MV-4-11 (cell line): Measurements from ENCODE around the gene CCDC33.

ENCODE experiments used
- DNase-seq: peaks from one replicate; lab custom pipeline; 2025; lab: John Stamatoyannopoulos, UW

Gene CCDC33

GRCh38 chr15:74208901-74209559 is 27.1 kb upstream of the CCDC33 start:
- DNase-seq: no peak

DNA sequence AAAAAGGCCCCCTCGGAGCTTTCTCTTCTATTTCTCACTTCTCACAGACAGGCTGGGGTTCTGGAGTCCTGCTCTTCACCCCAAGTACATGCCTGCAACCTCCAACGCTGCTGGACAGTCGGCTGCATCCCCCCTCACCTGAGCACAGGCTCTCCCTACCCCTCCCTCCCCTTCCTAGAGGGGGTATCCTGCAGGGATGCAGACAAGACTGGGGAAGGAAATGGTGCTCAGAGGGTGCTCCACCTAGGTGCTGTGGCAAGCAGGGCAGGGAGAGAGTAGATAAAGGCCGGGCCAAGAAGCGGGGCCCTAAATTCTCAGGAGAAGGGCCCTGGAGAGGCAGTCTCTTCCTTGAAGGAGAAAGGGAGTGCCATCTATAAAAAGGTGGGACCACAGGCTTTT is 26.6 kb upstream of the CCDC33 start:
- no peak for DNase-seq

GRCh38 chr15:74209997-74210671 is 26.0 kb upstream of the CCDC33 start:
- no peak for DNase-seq

GRCh38 chr15:74210729-74211128 is 25.4 kb upstream of the CCDC33 start:
- no peak for DNase-seq

DNA sequence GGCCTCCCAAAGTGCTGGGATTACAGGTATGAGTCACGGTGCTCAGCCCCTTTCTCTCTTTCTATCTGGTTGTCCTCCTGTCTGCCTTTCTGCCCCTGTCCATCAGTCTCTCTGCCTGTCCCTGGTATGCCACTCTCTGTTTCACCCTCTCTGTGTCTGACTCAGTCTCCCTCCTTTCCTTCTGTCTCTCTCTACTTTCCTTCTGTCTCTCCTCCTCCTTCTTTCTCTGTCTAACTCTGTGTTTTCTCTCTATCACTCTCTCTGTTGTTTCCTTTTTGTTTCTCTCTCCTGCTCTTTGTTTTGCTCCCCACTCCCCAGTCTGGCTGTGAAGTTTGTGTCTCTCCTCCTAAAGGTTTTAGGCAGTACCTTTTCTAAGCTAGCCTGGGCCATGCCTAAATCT is 24.5 kb upstream of the CCDC33 start:
- no peak for DNase-seq

DNA sequence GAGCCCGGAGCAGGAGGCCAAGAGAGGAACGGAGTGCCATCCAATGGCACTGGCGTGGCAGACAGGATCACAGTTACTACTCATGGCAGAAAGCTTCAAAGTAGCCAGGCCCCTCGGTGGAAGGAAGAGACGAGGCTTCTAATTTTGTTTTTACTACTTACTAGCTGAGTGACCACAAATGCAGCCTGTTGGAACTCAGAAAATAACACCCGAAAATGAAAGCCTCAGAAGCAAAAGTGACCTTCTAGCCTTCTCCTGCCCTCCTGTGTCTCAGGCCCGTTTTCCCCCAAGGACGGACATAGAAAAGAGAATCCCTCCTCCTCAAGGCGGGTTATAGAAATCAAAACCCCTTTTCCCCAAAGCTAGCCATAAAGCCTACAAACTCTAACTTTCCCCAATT is 23.6 kb upstream of the CCDC33 start:
- DNase-seq: no peak

DNA sequence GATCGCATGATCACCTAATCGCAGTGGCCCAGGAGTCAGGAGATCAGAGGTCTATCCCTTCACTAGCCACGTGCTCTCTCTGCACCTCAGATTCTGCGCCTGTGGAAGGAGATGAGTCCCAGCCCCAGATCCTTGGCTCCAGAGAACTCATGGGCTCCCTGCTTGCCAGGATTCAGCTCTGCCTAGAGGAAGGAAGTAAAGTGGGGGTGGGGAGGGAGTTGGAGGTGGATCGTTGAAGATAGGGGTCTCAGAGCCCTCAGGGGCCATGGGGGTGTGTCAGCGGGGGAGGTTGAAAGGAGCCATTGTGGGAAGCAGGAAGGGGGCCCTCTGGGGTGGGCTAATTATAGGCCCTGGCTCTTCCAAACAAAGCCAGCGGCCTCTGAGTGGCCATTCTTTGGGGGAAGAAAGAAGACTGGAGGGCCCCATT is 22.3 kb upstream of the CCDC33 start:
- no peak for DNase-seq

DNA sequence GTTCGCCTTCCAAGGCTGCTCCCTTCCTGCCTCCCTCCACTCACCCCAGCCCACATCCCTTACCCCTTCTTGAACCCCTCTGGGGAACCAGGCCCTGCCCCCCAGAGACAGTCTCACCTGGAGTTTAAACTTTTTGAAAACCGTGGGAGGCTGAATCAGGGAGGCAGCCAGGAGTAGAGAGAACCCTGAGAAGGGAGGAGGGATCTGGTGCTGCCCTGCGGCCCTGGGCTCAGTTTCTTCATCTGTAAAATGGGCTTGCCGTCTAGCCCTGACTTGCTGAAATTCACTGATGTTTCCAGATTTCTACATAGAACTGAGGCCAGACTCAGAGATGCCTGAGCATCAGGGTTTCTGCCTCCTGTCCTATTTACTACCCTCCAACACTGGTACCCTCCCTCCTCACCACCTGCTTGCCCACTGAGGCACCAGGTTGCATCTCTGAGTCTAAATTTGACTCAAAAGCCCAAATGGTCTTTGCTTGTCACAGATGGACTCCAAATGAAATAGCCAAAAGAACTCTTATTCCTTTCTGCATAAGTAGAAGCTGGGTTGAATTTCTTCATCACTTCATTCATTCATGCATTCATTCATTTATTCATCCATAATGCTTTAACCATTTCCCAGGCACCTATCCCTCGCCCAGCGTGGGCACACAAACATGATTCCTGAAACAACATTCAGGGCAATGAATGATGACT is 21.7 kb upstream of the CCDC33 start:
- DNase-seq: no peak

- no peak for DNase-seq
Measured at GRCh38 chr15:74215958-74216357, 20.2 kb upstream of the CCDC33 start.

GRCh38 chr15:74216949-74217348 is 19.2 kb upstream of the CCDC33 start:
- no peak for DNase-seq

DNA sequence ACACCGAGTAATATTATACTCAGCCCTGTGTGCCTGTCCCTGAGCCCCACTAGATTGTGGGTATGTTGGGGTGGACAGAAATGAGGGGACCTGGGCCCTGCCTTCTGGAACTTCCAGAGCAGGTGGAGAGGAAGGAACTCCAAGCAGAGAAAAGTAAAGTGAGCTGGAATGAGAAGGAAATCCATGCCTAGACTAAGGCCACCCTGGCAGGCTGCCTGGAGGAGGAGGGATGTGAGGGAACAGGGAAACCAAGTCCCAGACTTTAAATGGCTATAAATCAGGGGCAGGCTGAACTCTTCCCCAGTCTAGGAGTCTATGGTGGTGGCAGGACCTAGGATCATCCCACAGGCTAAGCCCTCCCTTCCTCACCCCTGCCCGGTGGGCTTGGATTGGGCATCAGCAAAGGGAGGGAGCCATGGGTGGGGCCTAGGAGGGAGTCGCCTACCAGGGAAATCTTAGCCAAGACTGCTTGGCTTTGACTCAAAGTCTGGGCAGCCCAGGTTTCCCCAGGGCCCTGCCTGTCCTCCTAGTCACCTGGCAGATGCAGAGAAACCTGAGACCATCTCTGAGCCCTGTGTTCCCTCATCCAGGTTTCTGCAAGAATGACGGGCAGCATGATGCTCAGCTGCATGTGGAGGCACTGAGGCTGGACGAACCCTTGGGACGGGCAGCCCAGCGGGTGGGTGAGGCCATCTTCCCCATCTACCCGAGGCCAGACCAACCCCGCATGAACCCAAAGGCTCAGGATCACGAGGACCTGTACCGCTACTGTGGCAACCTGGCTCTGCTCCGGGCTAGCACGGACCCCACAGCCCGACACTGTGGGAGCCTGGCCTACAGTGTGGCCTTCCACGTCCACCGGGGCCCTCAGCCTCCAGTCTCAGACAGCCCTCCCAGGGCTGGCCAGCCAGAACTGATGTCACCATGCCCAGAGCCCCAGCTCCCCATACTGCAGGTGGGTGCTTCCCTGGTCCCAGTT is 17.9 kb upstream of the CCDC33 start:
- no peak for DNase-seq

DNA sequence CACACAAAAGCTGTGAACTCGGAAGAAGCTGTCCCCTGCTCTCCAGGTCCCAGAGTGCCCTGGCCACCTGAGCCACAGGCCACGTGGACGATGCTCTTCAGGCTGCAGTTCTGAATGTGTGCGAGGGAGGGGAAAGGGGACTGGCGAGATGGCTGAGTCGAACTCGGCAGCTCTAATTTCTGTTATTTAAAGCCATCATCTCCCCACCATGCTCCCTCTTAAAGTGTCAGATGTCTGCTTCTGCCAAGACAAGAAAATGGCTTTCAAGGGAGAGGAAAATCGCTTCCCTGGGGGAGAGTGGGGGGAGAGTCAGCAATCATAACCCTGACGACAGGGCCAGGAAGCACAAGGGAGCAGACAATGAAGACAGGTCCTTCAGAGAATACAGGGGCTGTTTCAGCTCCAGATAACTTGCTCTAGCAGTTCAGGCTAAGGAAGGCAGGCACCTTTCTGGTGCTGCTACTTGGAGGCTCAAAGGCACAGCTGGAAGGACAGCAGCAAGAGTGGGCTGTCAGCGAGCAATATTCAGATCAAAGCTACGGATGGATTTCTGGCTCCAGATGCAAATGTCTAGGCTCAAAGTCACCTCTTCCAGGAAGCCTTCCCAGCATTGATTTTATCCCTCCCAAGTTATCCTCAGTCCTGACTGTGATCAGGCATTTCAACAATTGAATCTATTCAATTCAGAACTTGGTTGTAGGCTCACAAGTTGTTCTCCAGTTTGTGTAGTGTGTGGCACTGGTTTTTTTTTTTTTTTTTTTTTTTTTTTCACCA is 15.5 kb upstream of the CCDC33 start:
- no peak for DNase-seq

DNA sequence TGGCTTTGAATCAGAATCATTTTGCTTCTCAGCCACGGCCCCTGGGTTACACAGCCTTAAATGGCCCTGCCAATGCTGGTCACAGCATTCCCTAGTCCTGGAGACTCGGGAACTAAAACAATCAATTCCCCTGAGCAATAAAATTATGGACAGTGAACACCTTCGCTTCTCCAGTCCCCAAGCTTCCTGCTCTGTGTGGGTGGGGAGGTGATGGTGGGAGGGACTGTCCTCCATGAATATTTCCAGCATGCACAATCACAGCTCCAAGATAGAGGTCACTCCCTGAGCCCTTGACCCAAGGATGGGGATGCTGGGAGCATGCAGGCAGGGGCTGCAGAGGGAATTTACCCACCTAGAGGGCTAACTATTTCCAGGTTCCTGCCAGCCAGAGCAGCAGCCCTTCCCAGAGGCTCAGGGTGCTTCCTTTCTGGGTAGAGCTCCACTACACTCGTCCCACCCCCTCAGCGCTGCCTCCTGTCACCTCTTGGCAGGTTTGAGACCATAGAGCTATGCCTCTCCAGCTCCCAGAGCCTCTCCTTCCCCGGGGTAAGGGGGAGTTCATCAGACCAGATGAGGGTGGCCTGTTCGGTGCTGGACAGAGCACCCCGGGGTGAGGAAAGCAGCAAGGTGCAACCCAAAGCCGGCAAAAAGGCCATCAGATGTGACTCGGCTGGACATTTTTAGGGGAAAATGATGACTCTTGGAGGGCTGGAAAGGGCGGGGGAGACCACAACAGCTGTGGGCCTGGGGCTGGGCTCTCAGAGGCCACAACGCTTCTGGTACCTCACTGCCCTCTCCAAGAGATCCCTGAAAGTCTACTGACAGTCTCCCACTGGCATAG is 14.5 kb upstream of the CCDC33 start:
- no peak for DNase-seq

DNA sequence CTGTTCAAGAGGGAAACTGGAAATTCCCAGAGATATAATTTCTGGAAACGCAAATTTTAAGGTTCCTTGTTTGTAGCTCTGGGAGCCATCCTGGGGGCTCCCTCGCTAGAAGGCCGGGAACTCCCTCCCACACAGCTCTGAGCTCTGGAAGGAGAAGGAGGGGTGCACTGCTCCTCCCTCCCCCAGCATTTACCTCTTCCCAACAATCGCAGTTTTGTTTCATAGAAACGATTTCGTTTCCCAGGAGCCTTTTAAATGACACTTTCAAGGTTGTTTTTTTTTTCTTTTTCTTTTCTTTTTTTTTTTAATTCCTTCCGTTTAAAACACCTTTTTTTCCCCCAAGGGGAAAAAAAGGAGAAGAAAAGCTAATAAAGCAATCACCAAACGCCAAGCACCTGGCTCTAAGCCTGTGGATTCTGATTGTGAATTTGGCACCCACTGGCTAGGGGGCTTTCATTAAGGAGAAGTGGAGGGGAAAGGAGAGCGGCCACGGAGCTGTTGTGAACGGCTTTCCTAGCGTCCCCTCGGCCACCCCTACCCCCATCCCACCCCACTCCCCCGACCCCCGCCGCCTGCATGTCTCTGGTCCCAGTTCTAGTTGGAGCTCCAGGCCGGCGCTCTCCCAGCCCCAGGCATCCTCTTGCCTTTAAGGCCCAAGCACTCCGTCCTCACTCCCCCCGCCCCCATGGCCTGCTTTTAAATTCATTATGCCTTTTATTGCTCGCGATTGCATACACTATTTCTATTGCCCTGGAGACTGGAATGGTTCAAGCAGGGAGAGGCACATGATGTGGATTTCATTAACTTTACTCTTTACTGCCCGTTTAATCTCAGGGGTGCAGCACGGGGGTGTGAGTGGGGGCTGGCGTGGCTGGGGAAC is 13.6 kb upstream of the CCDC33 start:
- DNase-seq: no peak

DNA sequence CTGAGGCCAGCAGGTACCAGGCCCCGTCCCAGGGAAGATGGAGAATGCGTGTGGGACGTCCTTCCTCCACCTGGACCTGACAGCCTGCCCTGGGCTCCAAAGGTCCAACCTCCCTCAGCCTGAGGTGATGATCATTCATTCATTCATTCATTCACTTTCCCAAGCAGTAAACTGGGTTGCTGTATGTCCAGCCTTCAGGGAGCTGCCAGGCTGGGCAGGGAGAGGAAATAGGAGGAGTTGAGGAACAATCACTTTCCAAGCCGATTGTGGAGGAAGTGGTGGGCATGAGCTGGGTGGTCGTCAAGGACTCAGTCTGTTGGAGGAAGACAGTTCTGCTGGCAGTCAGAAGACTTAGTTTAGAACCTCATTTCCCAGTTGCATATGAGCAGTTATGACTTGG is 10.2 kb upstream of the CCDC33 start:
- DNase-seq: no peak

DNA sequence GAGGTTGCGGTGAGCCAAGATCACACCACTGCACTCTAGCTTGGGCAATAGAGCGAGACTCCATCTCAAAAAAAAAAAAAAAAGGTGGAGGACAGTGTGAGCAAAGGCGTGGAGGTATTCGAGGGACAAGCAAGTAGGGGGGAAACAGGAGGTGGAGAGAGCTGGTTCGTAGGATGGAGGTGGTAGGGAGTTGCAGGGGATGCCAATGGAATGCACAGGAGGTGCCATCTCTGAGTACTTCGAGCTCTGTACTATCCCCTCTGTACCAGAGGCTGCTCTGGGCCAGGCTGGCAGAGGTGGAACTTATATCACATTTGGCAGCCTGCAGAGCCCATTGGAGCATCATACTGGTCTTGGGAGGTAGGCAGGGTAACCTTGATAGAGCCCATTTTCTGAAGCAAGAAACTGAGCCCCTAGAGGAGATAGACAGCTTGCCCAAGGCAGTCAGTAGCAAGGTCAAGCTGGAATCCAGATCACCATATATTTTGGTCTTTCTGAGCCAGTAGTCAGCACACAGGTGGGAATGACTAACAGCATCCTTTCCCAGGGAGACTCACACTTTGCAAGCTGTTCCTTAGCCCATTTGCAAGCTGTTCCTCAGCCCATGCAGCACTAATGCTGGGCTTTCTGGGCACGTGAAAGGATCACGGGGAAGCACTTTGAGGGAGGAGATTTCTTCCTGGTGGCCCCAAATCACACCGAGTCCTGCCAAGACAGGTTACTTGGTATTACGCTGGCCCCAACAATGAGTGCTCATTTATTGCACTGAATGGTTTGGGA is 9.2 kb upstream of the CCDC33 start:
- DNase-seq: no peak

- DNase-seq: no peak
Measured at GRCh38 chr15:74227968-74228722, 8.0 kb upstream of the CCDC33 start.

DNA sequence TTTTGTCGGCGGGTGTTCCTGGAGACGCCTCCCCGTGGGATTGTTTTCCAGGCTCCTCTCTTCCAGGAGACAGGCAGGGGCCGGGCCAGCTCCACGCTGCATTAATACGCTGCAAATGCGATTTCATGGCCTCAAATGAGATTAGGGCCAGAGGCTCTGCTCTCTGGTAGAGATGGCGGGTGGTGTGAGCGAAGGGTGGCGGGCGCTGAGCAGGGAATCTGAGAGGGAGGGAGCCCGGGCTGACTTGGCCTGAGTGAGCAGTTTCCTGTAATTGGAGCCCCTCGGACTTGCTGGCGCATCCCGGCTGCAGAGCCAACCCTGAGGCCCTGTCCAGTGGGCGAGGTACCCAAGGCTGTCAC is 7.4 kb upstream of the CCDC33 start:
- no peak for DNase-seq
